Measurements from ENCODE around the gene CNN1. TPM values are rescaled to one million over a fixed set of nuclear protein-coding genes. Genes with fewer than 3 reads are reported as not detected.

Gene CNN1
- total and polyA plus RNA-seq, 2 of the 8 experiments (the other 6 are each of a cell fraction or from before 2014, with no cell fraction given) = 29.8 to 50.8 TPM

DNA sequence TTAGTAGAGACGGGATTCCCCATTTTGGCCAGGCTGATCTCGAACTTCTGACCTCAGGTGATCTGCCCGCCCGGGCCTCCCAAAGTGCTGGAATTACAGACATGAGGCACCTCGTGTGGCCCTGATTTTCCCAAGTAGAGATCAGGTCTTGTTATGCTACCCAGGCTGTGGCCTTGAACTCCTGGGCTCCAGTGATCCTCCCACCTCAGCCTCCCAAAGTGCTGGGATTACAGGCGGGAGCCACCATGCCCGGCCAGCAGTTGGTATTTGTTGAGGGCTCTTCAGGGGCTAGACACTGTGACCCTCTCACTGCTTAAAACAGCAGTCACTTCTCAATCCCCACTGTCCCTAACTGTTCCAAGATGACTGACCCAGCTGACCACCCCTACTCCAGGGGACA is 49.3 kb upstream of the CNN1 start:
- no peak overlapping the region for H2AFZ ChIP-seq (ENCODE audit: low read length)
- WGBS, 2 experiments (ENCODE audit: extremely low coverage in 1 of 2, insufficient coverage in 1 of 2, insufficient read length in 1 of 2, insufficient replicate concordance in 2 of 2, low coverage in 1 of 2, low lambda C conversion rate in 2 of 2, missing lambda C conversion rate in 1 of 2) = 92% methylated on average over 7 of the region's 7 CpGs; no CpG with 5 or more reads in 1 of the 2 experiments
- no peak overlapping the region for H3K9ac ChIP-seq (replicated peaks in 1 of 4; ENCODE audit: extremely low read depth in 1 of 4, low read depth in 3 of 4, low read length in 3 of 4)
- no peak overlapping the region for H3K18ac ChIP-seq (ENCODE audit: extremely low read depth, low read length)
- H3K36me3 ChIP-seq (ENCODE audit: control insufficient read depth in 2 of 4, insufficient read depth in 4 of 4, low read length in 3 of 4) = no peaks in the 10 kb centered on the region
- no peak overlapping the region for H3K23ac ChIP-seq (ENCODE audit: insufficient read length)
- no peaks in the 10 kb centered on the region for H3K27me3 ChIP-seq (replicated peaks in 1 of 4; ENCODE audit: control insufficient read depth in 3 of 4, extremely low read depth in 1 of 4, insufficient read depth in 3 of 4, low read length in 3 of 4)
- no peak overlapping the region for H3K27ac ChIP-seq (ENCODE audit: low read depth, low read length)
- no peak overlapping the region for H2BK15ac ChIP-seq (ENCODE audit: low read length)
- H3K56ac ChIP-seq (replicated peaks; ENCODE audit: insufficient read length, low read depth, low read length) = no peak overlapping the region
- H3K4ac ChIP-seq (replicated peaks; ENCODE audit: insufficient read length, low read depth, low read length) = no peak overlapping the region
- H4K91ac ChIP-seq (replicated peaks; ENCODE audit: insufficient read length, low read length) = no peak overlapping the region
- DNase-seq (ENCODE audit: low read depth in 1 of 2, low spot score in 2 of 2) = no peak
- no peak overlapping the region for H3K4me3 ChIP-seq (ENCODE audit: extremely low read depth in 1 of 4, insufficient read depth in 2 of 4, low read depth in 3 of 4, low read length in 4 of 4)
- H3K4me2 ChIP-seq (ENCODE audit: insufficient read depth in 1 of 2, low read depth in 2 of 2, low read length in 2 of 2) = no peak overlapping the region
- H4K8ac ChIP-seq (ENCODE audit: extremely low read depth, insufficient read depth, low read length) = no peak overlapping the region
- H3K79me2 ChIP-seq (ENCODE audit: control insufficient read depth in 1 of 2, insufficient read depth in 2 of 2, low read length in 2 of 2) = no peaks in the 10 kb centered on the region
- no peaks in the 10 kb centered on the region for H3K79me1 ChIP-seq (ENCODE audit: low read depth, low read length)
- peaks cover 1 to 2% of the 10 kb centered on the region in 2 experiments for H4K20me1 ChIP-seq (replicated peaks in 1 of 2; ENCODE audit: control insufficient read depth in 1 of 2, insufficient read depth in 2 of 2, low read length in 2 of 2)
- H3K4me1 ChIP-seq (replicated peaks in 1 of 4; ENCODE audit: control insufficient read depth in 3 of 4, insufficient read depth in 4 of 4, low read length in 3 of 4) = no peaks in the 10 kb centered on the region; a peak in 1 of 7 replicates
- H2BK20ac ChIP-seq (ENCODE audit: low read length) = no peak overlapping the region
- no peak overlapping the region for H2BK12ac ChIP-seq (ENCODE audit: low read depth, low read length)
- H3K9me3 ChIP-seq (ENCODE audit: insufficient read depth in 2 of 2, low read depth in 1 of 2, low read length in 1 of 2) = no peaks in the 10 kb centered on the region
- ChIA-PET POLR2A (ENCODE audit: partially characterized antibody) (no interaction called here), CTCF (ENCODE audit: partially characterized antibody) (no interaction called here)
- no peak overlapping the region for H4K5ac ChIP-seq (ENCODE audit: insufficient read length, low read depth, low read length)
- H2AK5ac ChIP-seq (ENCODE audit: low read depth, low read length) = no peak overlapping the region
- no peak for FAIRE-seq
- H2BK120ac ChIP-seq (replicated peaks; ENCODE audit: low read depth, low read length) = no peak overlapping the region
- H3K23me2 ChIP-seq (ENCODE audit: low read depth, low read length) = no peaks in the 10 kb centered on the region
- H2BK5ac ChIP-seq (ENCODE audit: low read depth, low read length) = no peak overlapping the region
- H3K14ac ChIP-seq (ENCODE audit: insufficient read length) = no peak overlapping the region
- TF ChIP-seq SP1 (IDR thresholded peaks at IDR 0.05; ENCODE audit: low read depth, low read length) = no peak
- TF ChIP-seq, protein P1, sequence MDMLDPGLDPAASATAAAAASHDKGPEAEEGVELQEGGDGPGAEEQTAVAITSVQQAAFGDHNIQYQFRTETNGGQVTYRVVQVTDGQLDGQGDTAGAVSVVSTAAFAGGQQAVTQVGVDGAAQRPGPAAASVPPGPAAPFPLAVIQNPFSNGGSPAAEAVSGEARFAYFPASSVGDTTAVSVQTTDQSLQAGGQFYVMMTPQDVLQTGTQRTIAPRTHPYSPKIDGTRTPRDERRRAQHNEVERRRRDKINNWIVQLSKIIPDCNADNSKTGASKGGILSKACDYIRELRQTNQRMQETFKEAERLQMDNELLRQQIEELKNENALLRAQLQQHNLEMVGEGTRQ (IDR thresholded peaks at IDR 0.05; ENCODE audit: low read length) = no peak
- TF ChIP-seq EGR1 (IDR thresholded peaks at IDR 0.05; ENCODE audit: borderline replicate concordance, low read depth, low read length) = no peak
- TF ChIP-seq, protein P2, sequence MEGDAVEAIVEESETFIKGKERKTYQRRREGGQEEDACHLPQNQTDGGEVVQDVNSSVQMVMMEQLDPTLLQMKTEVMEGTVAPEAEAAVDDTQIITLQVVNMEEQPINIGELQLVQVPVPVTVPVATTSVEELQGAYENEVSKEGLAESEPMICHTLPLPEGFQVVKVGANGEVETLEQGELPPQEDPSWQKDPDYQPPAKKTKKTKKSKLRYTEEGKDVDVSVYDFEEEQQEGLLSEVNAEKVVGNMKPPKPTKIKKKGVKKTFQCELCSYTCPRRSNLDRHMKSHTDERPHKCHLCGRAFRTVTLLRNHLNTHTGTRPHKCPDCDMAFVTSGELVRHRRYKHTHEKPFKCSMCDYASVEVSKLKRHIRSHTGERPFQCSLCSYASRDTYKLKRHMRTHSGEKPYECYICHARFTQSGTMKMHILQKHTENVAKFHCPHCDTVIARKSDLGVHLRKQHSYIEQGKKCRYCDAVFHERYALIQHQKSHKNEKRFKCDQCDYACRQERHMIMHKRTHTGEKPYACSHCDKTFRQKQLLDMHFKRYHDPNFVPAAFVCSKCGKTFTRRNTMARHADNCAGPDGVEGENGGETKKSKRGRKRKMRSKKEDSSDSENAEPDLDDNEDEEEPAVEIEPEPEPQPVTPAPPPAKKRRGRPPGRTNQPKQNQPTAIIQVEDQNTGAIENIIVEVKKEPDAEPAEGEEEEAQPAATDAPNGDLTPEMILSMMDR (IDR thresholded peaks at IDR 0.05; ENCODE audit: control extremely low read depth in 1 of 3, insufficient read depth in 1 of 3, low read depth in 1 of 3, low read length in 3 of 3) = no peak
- TF ChIP-seq HDAC6 (IDR thresholded peaks at IDR 0.05; ENCODE audit: low read depth, low read length) = no peak
- no peak for TF ChIP-seq MAFK (IDR thresholded peaks at IDR 0.05; ENCODE audit: low read depth, low read length)
- TF ChIP-seq FOSL1 (IDR thresholded peaks at IDR 0.05; ENCODE audit: insufficient read depth, low read depth, low read length) = no peak
- TF ChIP-seq TAF7 (optimal IDR thresholded peaks at IDR 0.05; ENCODE audit: borderline replicate concordance, low read depth, low read length) = no peak
- no peak for TF ChIP-seq SIN3A (conservative IDR thresholded peaks at IDR 0.05 in 1 of 2, IDR thresholded peaks at IDR 0.05 in 1 of 2; ENCODE audit: low read depth in 1 of 2, low read length in 2 of 2)
- TF ChIP-seq SIRT6 (IDR thresholded peaks at IDR 0.05; ENCODE audit: low read length) = no peak
- no peak for TF ChIP-seq YY1 (IDR thresholded peaks at IDR 0.05; ENCODE audit: low read depth, low read length)
